GM12878 (cell line): Measurements from ENCODE around the gene CHAF1A. TPM values are rescaled to one million over a fixed set of nuclear protein-coding genes. Genes with fewer than 3 reads are reported as not detected.

Experiments used
- ATAC-seq: fragments of 200-7000 bp; cut with Tn5 transposase; 3 replicates; pipeline ENCODE4 v1.9.1; 2020; ENCODE audit warnings: mild to moderate bottlenecking, moderate library complexity
- BruUV-seq: library from RNA; stranded (reverse); fragments of 400-500 nt; replicated peaks from 2 replicates; lab custom pipeline; 2021; lab: Mats Ljungman, UMichigan
- CTCF ChIA-PET: fragments of 300-600 bp; sonication (Branson Sonifier 250); formaldehyde crosslinking; extraction: SDS; loops from one replicate; lab custom pipeline; 2021; ENCODE audit warnings: inconsistent platforms; lab: Yijun Ruan, JAX
- POLR2A ChIA-PET: fragments of 350-600 bp; formaldehyde crosslinking; extraction: SDS; loops from one replicate; lab custom pipeline; 2021; ENCODE audit warnings: inconsistent platforms; lab: Charles Lee
- RAD21 ChIA-PET: fragments of 300-600 bp; sonication (Branson Sonifier 250); formaldehyde crosslinking; loops from one replicate; lab custom pipeline; 2023; ENCODE audit warnings: antibody characterized with exemption; ENCODE audit not compliant: unreplicated experiment; lab: Charles Lee
- SMC1A ChIA-PET: fragments of 300-600 bp; sonication (Branson Sonifier 250); formaldehyde crosslinking; loops from one replicate; lab custom pipeline; 2023; ENCODE audit not compliant: unreplicated experiment, uncharacterized antibody; lab: Charles Lee
- DNase-seq: peaks from one replicate; pipeline ENCODE4 v3.0.0-alpha.2; 2011; ENCODE audit warnings: low read depth, low spot score
- FAIRE-seq: peaks from 3 replicates; lab custom pipeline; 2011; peaks lifted over from hg19 to GRCh38; lab: Jason Lieb, UNC
- H2AFZ ChIP-seq: 2 replicates; pipeline ENCODE4 v1.6.0; 2011; ENCODE audit warnings: low read depth, low read length, control low read depth; ENCODE audit not compliant: control insufficient read depth
- H3K27ac ChIP-seq: 2 replicates; pipeline ENCODE4 v1.5.1; 2011; ENCODE audit warnings: control low read depth; ENCODE audit not compliant: control insufficient read depth, insufficient read depth
- H3K27me3 ChIP-seq, 2 experiments: replicated peaks in 1 of 2; 2 replicates each; pipeline versions ENCODE4 v1.6.0 to v1.6.1; 2011; ENCODE audit warnings: low read length in 1 of 2; ENCODE audit not compliant: control insufficient read depth in 2 of 2, insufficient read depth in 2 of 2
- H3K36me3 ChIP-seq, 2 experiments: 2 replicates each; pipeline ENCODE4 v1.5.1; 2011; ENCODE audit warnings: low read length in 1 of 2; ENCODE audit not compliant: control insufficient read depth in 2 of 2, insufficient read depth in 2 of 2
- H3K4me1 ChIP-seq: 2 replicates; pipeline ENCODE4 v1.6.1; 2011; ENCODE audit warnings: mild to moderate bottlenecking, low read length, moderate library complexity, mixed read lengths; ENCODE audit not compliant: control insufficient read depth, insufficient read depth
- H3K4me2 ChIP-seq: 2 replicates; pipeline ENCODE4 v1.6.0; 2011; ENCODE audit warnings: control low read depth; ENCODE audit not compliant: control insufficient read depth, insufficient read depth
- H3K4me3 ChIP-seq: fragments of 200-600 bp; sonication (generic); 2 replicates; pipeline ENCODE4 v1.5.1; 2016
- H3K79me2 ChIP-seq: 2 replicates; pipeline ENCODE4 v1.6.0; 2011; ENCODE audit warnings: low read length; ENCODE audit not compliant: control insufficient read depth, insufficient read depth
- H3K9ac ChIP-seq: 2 replicates; pipeline ENCODE4 v1.8.0; 2011; ENCODE audit warnings: low read length, control low read depth, mixed read lengths; ENCODE audit not compliant: control insufficient read depth, insufficient read depth
- H3K9me3 ChIP-seq: replicated peaks from 3 replicates; pipeline ENCODE4 v1.5.1; 2011; ENCODE audit warnings: mild to moderate bottlenecking, low read length; ENCODE audit not compliant: control insufficient read depth, insufficient read depth
- H4K20me1 ChIP-seq: 2 replicates; pipeline ENCODE4 v1.6.0; 2011; ENCODE audit not compliant: control insufficient read depth, insufficient read depth
- GATAD2B ChIP-seq: fragments of 450-650 bp; conservative IDR thresholded peaks from 2 replicates; pipeline ENCODE4 v1.6.1; 2017; ENCODE audit warnings: low read depth, mild to moderate bottlenecking, moderate library complexity
- JUNB ChIP-seq: IDR thresholded peaks from 2 replicates; pipeline ENCODE4 v1.6.1; 2016; ENCODE audit warnings: antibody characterized with exemption, mild to moderate bottlenecking
- NFXL1 ChIP-seq: fragments of 450-650 bp; IDR thresholded peaks from 2 replicates; pipeline ENCODE4 v1.6.1; 2017; ENCODE audit warnings: antibody characterized with exemption, mild to moderate bottlenecking, borderline replicate concordance
- PAX5 ChIP-seq: IDR thresholded peaks from 2 replicates; pipeline ENCODE4 v1.6.1; 2011; ENCODE audit warnings: low read depth, low read length, borderline replicate concordance
- STAT1 ChIP-seq: fragments of 450-650 bp; conservative IDR thresholded peaks from 2 replicates; pipeline ENCODE4 v1.6.1; 2014; ENCODE audit warnings: antibody characterized with exemption, mild to moderate bottlenecking
- SUZ12 ChIP-seq: fragments of 200-600 bp; sonication (generic); IDR thresholded peaks from one replicate; pipeline ENCODE4 v1.6.1; 2018; ENCODE audit warnings: antibody characterized with exemption, mild to moderate bottlenecking; ENCODE audit not compliant: unreplicated experiment
- TCF12 ChIP-seq: IDR thresholded peaks from 2 replicates; pipeline ENCODE4 v1.6.1; 2011; ENCODE audit warnings: low read depth, mild to moderate bottlenecking, low read length
- ZNF274 ChIP-seq: IDR thresholded peaks from one replicate; pipeline ENCODE4 v1.8.0; 2011; ENCODE audit not compliant: insufficient read length, insufficient read depth
- ZNF384 ChIP-seq: IDR thresholded peaks from 2 replicates; pipeline ENCODE4 v1.6.1; 2012; ENCODE audit warnings: low read depth, mild to moderate bottlenecking, low read length, improper control_type of control experiment, borderline replicate concordance
- WGBS: methylation state at CpG from one replicate; pipeline ENCODE4 v1.1.6; 2016; ENCODE audit warnings: low lambda C conversion rate; ENCODE audit not compliant: insufficient replicate concordance, insufficient coverage; ENCODE audit errors: missing lambda C conversion rate; 5-methylcytosine and 5-hydroxymethylcytosine counted together
- in situ Hi-C: fragments of 300-500 bp; cut with MboI; formaldehyde crosslinking; loops from 9 replicates; pipeline ENCODE4 v1.14.3; 2018; ENCODE audit warnings: mixed read lengths
- intact Hi-C: fragments of 100-400 bp; cut with micrococcal nuclease; formaldehyde crosslinking; loops from one replicate; pipeline ENCODE4 v1.14.2; 2022; ENCODE audit not compliant: unreplicated experiment
- polyA plus RNA-seq, 11 experiments: library from polyadenylated mRNA; depleted of rRNA in 4 of 11; unstranded in 6 of 11; stranded (reverse) in 5 of 11; fragments of >200 nt; fragmentation: Nextera tagmentation in 4 of 11; fragmentation: Illumina TruSeq in 1 of 11; extraction: Ambion mirVana in 4 of 11; extraction: Trizol in 1 of 11; gene quantifications; 1 replicate in 1 of 11; 2 replicates in 10 of 11; pipeline versions ENCODE4 v1.2.1 to v1.2.3, GENCODE V29; 2011 to 2016; ENCODE audit warnings: inconsistent platforms in 2 of 11, missing spikeins in 2 of 11, low read depth in 1 of 11
- total RNA-seq, 4 experiments: library from RNA; depleted of rRNA in 3 of 4; stranded (reverse); fragments of >200 nt in 3 of 4; fragmentation: Illumina TruSeq in 1 of 4; extraction: Trizol in 1 of 4; gene quantifications; 2 replicates each; pipeline versions ENCODE4 v1.2.1 to v1.2.3, GENCODE V29; 2013 to 2021

The CHAF1A gene
- total and polyA plus RNA-seq, 10 of the 15 experiments (the other 5 are each of a cell fraction or from before 2014, with no cell fraction given) = 1.3 to 69.1 (median 34.2) TPM

- TF ChIP-seq ZNF384 = no peak
- no peak for TF ChIP-seq TCF12
- TF ChIP-seq STAT1 = no peak
- no peak for TF ChIP-seq JUNB
- TF ChIP-seq ZNF274 = no peak
- TF ChIP-seq GATAD2B = no peak
- no peak for TF ChIP-seq NFXL1
- TF ChIP-seq PAX5 = no peak
- no peak for TF ChIP-seq SUZ12
- Histone ChIP-seq H3K36me3 (peaks cover 14 to 32% of the 10 kb centered on the region in 2 experiments; a peak in 3 of 4 replicates), H3K27me3 (no peaks in the 10 kb centered on the region), H3K4me1 (peaks cover 67% of the 10 kb centered on the region), H2AFZ (no peak overlapping the region), H3K79me2 (peaks cover 76% of the 10 kb centered on the region), H3K9ac (peak overlapping the region; percentile 84), H3K9me3 (no peaks in the 10 kb centered on the region), H4K20me1 (no peaks in the 10 kb centered on the region), H3K27ac (peak overlapping the region; percentile 98), H3K4me2 (peak overlapping the region; percentile 99), H3K4me3 (peak overlapping the region; percentile 71)
- SMC1A ChIA-PET = interaction anchor here (0.8 to 1.5 kb wide), 5 partner anchors 9 to 31 kb away, joined by 3 to 5 read pairs (median 5); partner anchors contain the start of genes CHAF1A and SH3GL1
- in situ Hi-C loops = no loop called here
- no TSS peak for BruUV-seq
- FAIRE-seq (no peak), ATAC-seq (no peak), DNase-seq (no peak)
- intact Hi-C loops = no loop called here
- POLR2A ChIA-PET = interaction anchor here (0.9 to 2.0 kb wide), 6 partner anchors 9 to 32 kb away, joined by 3 to 11 read pairs (median 4); partner anchors contain the start of genes CHAF1A and MPND
- 57% methylated on average over 15 of the region's 15 CpGs for WGBS
- RAD21 ChIA-PET = interaction anchor here (0.6 to 1.8 kb wide), 8 partner anchors 10 to 34 kb away, joined by 3 to 10 read pairs (median 4); partner anchors contain the start of genes CHAF1A, MPND and SH3GL1
- CTCF ChIA-PET = interaction anchor here (0.6 to 3.3 kb wide), 11 partner anchors 9 to 116 kb away, joined by 3 to 16 read pairs (median 5); partner anchors contain the start of genes CHAF1A and SH3GL1
These were observed 31.9 kb upstream of the CHAF1A start for GRCh38 chr19:4370418-4371041.
